Hepatocyte (in vitro differentiated cells): Measurements from ENCODE around the gene SNRNP70.

Source experiments
- EZH2 ChIP-seq: fragments of 200-600 bp; sonication (generic); IDR thresholded peaks from 2 replicates; pipeline ENCODE4 v1.6.1; 2016; ENCODE audit warnings: antibody characterized with exemption, mild to moderate bottlenecking, borderline replicate concordance
- TF ChIP-seq, protein P1 (sequence below): fragments of 200-600 bp; sonication (generic); IDR thresholded peaks from 2 replicates; pipeline ENCODE4 v1.5.1; 2016; ENCODE audit warnings: antibody characterized with exemption, mild to moderate bottlenecking; ENCODE audit not compliant: poor library complexity

DNA sequence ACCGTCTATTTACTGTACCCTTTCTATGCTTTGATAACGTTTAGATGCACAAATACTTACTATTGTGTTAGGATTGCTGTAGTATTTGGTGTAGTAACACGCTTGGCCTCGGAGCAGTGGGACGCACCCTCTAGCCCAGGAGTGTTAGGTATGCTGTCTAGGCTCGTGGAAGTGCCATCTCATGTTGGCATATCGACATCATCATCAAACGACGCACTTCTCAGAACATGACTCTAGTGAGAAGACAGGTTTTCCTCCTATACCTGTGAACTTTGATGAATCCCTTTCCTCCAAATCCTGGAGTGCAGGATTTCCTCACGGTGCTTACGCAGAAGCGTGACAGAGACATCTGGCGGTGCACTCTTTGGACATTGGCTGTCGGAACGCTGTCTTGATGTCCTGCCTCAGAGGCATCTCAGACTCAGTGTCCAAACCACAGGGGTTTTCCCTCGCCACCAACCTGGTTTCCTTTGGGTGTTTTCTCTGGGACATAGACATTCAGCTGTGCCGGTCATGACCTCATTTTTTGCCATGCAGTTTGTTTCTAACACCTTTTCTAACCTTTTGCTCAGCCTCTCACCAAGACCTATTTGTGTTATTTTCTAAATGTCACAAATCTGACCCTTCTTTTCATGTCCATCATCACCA is 6.3 kb downstream of the SNRNP70 start:
- TF ChIP-seq, protein P1, sequence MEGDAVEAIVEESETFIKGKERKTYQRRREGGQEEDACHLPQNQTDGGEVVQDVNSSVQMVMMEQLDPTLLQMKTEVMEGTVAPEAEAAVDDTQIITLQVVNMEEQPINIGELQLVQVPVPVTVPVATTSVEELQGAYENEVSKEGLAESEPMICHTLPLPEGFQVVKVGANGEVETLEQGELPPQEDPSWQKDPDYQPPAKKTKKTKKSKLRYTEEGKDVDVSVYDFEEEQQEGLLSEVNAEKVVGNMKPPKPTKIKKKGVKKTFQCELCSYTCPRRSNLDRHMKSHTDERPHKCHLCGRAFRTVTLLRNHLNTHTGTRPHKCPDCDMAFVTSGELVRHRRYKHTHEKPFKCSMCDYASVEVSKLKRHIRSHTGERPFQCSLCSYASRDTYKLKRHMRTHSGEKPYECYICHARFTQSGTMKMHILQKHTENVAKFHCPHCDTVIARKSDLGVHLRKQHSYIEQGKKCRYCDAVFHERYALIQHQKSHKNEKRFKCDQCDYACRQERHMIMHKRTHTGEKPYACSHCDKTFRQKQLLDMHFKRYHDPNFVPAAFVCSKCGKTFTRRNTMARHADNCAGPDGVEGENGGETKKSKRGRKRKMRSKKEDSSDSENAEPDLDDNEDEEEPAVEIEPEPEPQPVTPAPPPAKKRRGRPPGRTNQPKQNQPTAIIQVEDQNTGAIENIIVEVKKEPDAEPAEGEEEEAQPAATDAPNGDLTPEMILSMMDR = no peak
- TF ChIP-seq EZH2 = no peak
